Gastroesophageal sphincter (tissue), 3 donors: ENCODE results near the gene NKD1.

ENCODE experiments used
- EP300 ChIP-seq: sonication (generic); formaldehyde crosslinking; IDR thresholded peaks from one replicate; pipeline ENCODE4 v1.6.1; 2017; ENCODE audit warnings: antibody characterized with exemption, mild to moderate bottlenecking
- POLR2A ChIP-seq, 2 donors: fragments of 450-650 bp; IDR thresholded peaks; one replicate each; pipeline ENCODE4 v1.6.1; 2017; ENCODE audit warnings: antibody characterized with exemption in 2 of 2, mild to moderate bottlenecking in 2 of 2, moderate library complexity in 1 of 2
- POLR2AphosphoS5 ChIP-seq: sonication (generic); formaldehyde crosslinking; IDR thresholded peaks from one replicate; pipeline ENCODE4 v1.6.1; 2017; ENCODE audit warnings: antibody characterized with exemption
- TF ChIP-seq, protein P1 (sequence below), 4 experiments: fragments of 200-600 bp in 2 of 4; fragments of 450-650 bp in 2 of 4; sonication (generic) in 1 of 4; IDR thresholded peaks; one replicate each; pipeline ENCODE4 v1.5.1; 2017 to 2019; ENCODE audit warnings: antibody characterized with exemption in 4 of 4, mild to moderate bottlenecking in 2 of 4, moderate library complexity in 2 of 4

DNA sequence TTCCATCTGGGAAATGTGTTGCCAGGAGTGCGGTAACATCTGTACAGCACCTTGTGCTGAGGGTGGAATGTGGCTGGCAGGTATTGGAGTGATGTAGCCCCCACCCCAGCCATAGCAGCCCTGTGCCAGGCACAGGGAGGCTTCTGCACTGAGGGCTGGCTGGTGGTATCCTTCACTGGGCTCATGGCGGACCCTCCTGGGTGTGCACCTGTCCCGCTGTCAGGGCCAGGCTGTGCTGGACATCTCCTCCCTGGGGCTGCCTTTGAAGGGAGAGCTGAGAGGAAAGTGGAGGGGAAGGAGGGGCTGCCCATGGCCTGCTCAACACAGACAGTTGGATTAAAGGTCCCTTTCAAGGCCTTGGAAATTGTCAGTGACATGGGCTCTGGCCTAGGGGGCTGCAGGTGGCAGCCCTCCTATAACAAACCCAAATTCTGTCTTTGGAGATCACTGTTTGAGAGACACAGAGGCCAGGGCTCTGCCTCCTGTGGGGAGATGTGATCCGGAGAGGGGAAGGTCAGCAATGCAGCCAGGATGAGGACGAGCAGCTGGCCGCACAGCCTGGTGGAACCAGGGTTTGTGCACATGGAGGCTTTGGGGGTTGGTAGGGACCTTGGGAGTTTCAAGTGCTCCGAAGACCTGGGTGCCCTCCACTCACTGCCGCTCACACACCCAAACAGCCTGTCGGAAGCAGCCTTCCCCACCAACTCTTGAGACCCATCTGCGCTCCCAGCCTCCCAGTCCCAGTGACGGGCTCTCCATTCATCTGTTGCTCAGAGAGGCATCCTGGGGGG is 22.8 kb downstream of the NKD1 start:
- no peak for TF ChIP-seq POLR2A (IDR thresholded peaks at IDR 0.05)
- TF ChIP-seq, protein P1, sequence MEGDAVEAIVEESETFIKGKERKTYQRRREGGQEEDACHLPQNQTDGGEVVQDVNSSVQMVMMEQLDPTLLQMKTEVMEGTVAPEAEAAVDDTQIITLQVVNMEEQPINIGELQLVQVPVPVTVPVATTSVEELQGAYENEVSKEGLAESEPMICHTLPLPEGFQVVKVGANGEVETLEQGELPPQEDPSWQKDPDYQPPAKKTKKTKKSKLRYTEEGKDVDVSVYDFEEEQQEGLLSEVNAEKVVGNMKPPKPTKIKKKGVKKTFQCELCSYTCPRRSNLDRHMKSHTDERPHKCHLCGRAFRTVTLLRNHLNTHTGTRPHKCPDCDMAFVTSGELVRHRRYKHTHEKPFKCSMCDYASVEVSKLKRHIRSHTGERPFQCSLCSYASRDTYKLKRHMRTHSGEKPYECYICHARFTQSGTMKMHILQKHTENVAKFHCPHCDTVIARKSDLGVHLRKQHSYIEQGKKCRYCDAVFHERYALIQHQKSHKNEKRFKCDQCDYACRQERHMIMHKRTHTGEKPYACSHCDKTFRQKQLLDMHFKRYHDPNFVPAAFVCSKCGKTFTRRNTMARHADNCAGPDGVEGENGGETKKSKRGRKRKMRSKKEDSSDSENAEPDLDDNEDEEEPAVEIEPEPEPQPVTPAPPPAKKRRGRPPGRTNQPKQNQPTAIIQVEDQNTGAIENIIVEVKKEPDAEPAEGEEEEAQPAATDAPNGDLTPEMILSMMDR (IDR thresholded peaks at IDR 0.05), result no peak
- no peak for TF ChIP-seq POLR2AphosphoS5
- TF ChIP-seq EP300, result no peak
